NOMO-1 (cell line): ENCODE results near the gene ALDH1L2.
"Not testable (repeated sequence)": the region's sequence is repeated elsewhere in the genome, so short reads cannot be mapped to it uniquely, and the experiment has no call there.

Experiments
- DNase-seq, 2 experiments: peaks; one replicate each; lab custom pipeline; 2025; ENCODE audit not compliant: unreplicated experiment in 2 of 2; lab: John Stamatoyannopoulos, UW

ALDH1L2 gene

GRCh38 chr12:104990950-104991349 lies 93.3 kb downstream of the ALDH1L2 start:
- DNase-seq: no peak

GRCh38 chr12:104986022-104986941 lies 98.0 kb downstream of the ALDH1L2 start, which contains the start of gene NOPCHAP1:
TSS of gene NOPCHAP1 (plus strand) at chr12:104986316. CDS start at chr12:104986353, 37 bp downstream.
- peak; percentile 77 to 83 for DNase-seq

- DNase-seq: no peak
Measured at GRCh38 chr12:104985206-104985605, 99.1 kb downstream of the ALDH1L2 start.

- not testable (repeated sequence) for DNase-seq
Measured at GRCh38 chr12:104977688-104978087, 106.6 kb downstream of the ALDH1L2 start.

GRCh38 chr12:104976703-104977102 lies 107.6 kb downstream of the ALDH1L2 start:
- no peak for DNase-seq

GRCh38 chr12:104975587-104976343 lies 108.5 kb downstream of the ALDH1L2 start:
- DNase-seq: peak; percentile 42 to 72

- DNase-seq: peak; percentile 87 to 98
Measured at GRCh38 chr12:104974626-104975290, 109.5 kb downstream of the ALDH1L2 start.

- DNase-seq: no peak
Measured at GRCh38 chr12:104973250-104973649, 111.0 kb downstream of the ALDH1L2 start.

- DNase-seq: no peak
Measured at GRCh38 chr12:104971306-104971705, 113.0 kb downstream of the ALDH1L2 start.
